Body of pancreas (tissue), 4 donors: ENCODE results near the gene TRAF3.

Source experiments
- POLR2A ChIP-seq, 3 donors: fragments of 450-650 bp; IDR thresholded peaks; one replicate each; pipeline ENCODE4 v1.6.1; 2016; ENCODE audit warnings: antibody characterized with exemption in 3 of 3, mild to moderate bottlenecking in 2 of 3
- TF ChIP-seq, protein P1 (sequence below), 7 experiments: fragments of 450-650 bp in 4 of 7; fragments of 200-600 bp in 3 of 7; sonication (generic) in 3 of 7; IDR thresholded peaks; one replicate each; pipeline ENCODE4 v1.5.1; 2016 to 2019; ENCODE audit warnings: antibody characterized with exemption in 7 of 7

DNA sequence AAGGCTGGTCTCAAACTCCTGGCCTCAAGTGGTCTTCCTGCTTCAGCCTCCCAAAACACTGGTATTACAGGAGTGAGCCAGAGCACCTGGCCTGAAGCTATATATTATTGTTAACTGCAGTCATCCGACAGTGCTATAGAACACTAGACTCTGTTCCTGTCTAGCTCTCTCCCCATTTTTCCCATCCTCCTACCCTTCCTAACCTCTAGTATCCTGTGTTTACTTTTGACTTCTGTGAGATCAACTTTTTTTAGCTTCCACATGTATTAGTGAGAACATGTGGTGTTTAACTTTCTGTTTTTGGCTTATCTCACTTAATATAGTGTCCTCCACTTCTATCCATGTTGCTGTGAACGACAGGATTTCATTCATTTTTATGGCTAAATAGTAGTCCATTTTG is 34.7 kb downstream of the TRAF3 start:
- TF ChIP-seq, protein P1, sequence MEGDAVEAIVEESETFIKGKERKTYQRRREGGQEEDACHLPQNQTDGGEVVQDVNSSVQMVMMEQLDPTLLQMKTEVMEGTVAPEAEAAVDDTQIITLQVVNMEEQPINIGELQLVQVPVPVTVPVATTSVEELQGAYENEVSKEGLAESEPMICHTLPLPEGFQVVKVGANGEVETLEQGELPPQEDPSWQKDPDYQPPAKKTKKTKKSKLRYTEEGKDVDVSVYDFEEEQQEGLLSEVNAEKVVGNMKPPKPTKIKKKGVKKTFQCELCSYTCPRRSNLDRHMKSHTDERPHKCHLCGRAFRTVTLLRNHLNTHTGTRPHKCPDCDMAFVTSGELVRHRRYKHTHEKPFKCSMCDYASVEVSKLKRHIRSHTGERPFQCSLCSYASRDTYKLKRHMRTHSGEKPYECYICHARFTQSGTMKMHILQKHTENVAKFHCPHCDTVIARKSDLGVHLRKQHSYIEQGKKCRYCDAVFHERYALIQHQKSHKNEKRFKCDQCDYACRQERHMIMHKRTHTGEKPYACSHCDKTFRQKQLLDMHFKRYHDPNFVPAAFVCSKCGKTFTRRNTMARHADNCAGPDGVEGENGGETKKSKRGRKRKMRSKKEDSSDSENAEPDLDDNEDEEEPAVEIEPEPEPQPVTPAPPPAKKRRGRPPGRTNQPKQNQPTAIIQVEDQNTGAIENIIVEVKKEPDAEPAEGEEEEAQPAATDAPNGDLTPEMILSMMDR (IDR thresholded peaks at IDR 0.05): no peak
- no peak for TF ChIP-seq POLR2A (IDR thresholded peaks at IDR 0.05)
